HuH-7 (cell line): Measurements from ENCODE around the gene ZNF230.

Experiments used
- DNase-seq: peaks from one replicate; pipeline ENCODE4 v3.0.0; 2011; ENCODE audit warnings: low spot score

Gene ZNF230

DNA sequence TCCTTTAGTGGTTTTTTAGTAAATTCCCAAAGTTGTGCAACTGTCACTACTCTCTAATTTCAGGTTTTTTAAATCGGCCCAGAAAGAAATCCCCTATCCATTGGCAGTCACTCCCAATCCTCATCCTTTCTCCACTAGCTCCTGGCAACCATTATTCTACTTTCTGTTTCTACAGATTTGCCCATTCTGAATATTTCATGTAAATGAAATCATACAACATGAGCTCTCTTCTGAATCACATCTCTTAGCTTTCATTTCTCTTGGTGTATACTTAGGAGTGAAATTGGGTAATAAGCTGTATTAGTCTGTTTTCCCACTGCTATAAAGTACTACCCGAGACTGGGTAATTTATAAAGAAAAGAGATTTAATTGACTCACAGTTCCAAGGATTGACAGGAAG lies 39.4 kb downstream of the ZNF230 start:
- no peak for DNase-seq

DNA sequence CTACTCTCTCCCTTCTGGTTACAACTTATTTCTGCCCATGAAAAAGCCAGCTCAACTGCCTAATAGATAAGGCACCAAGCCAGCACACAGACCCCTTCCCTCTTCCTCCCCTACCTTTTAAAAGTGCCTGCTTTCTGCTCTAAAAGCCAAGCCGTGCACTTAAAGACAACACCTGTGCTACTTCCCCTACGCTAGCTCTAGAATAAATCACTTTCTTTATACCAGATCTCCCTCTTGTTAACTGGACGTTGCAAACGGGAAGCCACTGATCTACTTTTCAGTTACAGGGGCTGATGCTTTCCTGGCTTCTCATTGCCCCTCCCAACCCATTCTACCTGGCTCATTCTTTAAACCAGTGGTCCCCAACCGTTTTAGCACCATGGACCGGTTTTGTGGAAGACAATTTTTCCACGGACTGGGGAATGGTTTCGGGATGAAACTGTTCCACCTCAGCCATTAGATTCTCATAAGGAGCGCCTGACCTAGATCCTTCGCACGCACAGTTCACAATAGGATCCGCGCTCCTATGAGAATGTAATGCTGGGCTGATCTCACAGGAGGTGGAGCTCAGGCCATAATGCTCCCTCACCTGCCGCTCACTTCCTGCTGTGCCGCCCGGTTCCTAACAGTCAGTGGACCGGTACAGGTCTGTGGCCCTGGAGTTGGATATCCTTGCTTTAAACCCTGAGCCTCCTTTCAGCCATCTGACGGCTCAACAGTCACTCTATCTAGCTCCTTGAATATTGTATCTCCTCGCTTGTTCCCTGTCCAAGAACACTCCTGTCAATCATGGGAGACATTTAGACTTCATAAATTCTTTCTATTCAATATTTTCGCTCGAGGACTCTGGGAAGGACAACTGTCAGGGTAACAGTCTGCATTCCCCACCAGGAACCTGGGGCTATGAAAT lies 48.2 kb downstream of the ZNF230 start:
- no peak for DNase-seq

DNA sequence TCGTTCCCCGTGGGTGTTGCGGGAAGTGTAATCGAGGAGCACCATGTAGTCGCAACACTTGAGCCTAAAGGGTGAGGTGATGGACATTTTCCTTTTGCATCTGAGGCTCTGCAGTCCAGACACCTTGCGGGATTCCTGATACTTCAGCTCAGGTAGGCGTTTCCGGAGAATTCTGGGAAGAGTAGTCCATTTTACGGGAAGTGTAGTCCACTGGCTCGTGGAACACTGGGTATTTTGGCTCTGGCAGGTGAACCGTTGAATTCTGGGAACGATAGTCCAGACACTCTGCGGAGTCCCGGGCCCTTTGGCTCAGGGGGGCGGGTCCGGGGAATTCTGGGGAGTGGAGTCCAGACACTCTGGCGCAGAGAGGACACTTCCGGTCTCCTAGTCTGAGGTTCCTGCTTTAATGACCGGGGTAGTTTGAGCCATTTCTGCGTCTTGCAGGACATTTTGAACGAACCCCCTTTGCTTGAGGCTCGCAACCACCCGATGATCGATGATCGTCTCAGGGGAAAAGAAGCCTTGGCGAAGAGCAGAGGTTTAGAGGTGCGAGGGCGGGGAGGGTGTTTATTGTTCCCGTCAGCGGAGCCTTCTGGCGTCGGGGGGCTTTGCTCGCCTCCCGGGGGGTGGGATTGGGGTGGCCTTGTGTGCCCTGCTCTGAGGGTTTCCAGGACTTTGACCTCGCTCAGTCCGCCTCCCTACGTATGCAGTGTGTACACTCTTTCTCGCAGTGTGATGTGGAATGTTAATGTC lies 49.1 kb downstream of the ZNF230 start, which contains the start of gene ZNF223:
TSS of gene ZNF223 (plus strand) at position 387 of the 753 bp plus-strand sequence. CDS start 3,141 bp downstream, outside the sequence.
- peak; percentile 88 for DNase-seq

DNA sequence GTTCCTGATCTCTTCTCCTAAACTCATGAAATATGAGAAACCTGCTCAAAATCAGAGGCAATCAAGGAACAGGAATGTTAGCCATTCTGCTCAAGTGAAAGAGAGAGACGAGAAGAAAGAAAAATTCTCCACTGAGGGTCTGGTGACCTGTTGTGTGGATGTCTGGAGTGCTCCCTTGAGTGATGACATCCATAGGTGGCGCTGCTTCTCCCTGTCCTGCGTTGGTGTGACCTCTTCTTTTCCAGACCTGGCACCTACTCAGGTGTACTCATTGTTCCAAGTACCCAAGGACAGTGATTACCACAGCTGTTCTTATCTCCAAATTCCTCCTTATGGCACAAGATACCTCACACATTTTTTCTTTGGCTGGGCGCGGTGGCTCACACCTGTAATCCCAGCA lies 53.1 kb downstream of the ZNF230 start:
- no peak for DNase-seq

DNA sequence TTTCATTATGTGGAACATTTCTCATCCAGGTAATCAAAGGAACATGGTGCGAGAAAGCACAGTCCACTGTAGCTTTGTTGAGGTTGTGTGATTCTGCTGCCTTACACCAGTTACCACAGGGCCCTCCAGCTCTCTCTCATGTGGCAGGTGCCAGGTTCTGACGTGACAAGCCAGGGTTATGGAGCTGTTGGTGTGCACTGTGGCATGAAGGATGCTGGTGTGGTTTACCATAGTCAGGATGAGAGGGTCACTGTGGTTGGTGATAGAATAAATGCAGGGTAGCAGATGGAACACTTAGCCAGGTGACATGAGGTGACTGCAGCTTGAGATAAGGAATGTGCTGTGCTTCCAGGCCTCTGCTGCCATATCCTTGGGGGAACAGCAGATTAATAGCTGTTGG lies 56.5 kb downstream of the ZNF230 start:
- no peak for DNase-seq

DNA sequence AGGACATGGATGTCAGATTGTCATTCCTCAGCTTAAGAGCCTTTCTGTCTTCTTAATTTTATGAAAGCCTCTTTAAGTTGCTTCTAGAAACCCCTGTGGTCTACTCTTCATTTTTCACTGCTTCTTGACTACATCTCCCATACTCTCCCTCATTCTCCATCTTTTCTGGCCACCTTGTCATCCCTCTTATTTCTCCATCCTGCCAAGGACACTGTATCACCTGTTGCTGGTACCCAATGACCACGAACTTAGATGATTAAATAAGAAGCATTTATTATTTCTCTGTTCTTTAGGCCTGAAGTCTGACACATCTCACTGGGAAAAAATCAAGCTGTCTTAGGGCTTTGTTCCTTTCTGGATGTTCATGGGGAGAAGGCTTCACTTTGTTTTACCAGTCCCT lies 58.3 kb downstream of the ZNF230 start:
- DNase-seq: no peak
